Measurements from ENCODE around the gene DRC7. TPM values are rescaled to one million over a fixed set of nuclear protein-coding genes. Genes with fewer than 3 reads are reported as not detected.
A peak's percentile ranks its signal among the peaks of the same experiment; 100 is the strongest.

DRC7 gene
- total and polyA plus RNA-seq, 9 of the 15 experiments (the other 6 are each of a cell fraction or from before 2014, with no cell fraction given), result 0.04 to 0.33 (median 0.12) TPM; not detected in 3

GRCh38 chr16:57675741-57676551 is 18.7 kb upstream of the DRC7 start (continued):
- TF ChIP-seq CBX2 (IDR thresholded peaks at IDR 0.05; ENCODE audit: insufficient read depth, low read length, poor library complexity, severe bottlenecking), result no peak
- no peak for TF ChIP-seq CHD2 (IDR thresholded peaks at IDR 0.05; ENCODE audit: low read depth, low read length)
- TF ChIP-seq PHB (CRISPR knock-in tag; IDR thresholded peaks at IDR 0.05), result no peak
- TF ChIP-seq, protein P1, sequence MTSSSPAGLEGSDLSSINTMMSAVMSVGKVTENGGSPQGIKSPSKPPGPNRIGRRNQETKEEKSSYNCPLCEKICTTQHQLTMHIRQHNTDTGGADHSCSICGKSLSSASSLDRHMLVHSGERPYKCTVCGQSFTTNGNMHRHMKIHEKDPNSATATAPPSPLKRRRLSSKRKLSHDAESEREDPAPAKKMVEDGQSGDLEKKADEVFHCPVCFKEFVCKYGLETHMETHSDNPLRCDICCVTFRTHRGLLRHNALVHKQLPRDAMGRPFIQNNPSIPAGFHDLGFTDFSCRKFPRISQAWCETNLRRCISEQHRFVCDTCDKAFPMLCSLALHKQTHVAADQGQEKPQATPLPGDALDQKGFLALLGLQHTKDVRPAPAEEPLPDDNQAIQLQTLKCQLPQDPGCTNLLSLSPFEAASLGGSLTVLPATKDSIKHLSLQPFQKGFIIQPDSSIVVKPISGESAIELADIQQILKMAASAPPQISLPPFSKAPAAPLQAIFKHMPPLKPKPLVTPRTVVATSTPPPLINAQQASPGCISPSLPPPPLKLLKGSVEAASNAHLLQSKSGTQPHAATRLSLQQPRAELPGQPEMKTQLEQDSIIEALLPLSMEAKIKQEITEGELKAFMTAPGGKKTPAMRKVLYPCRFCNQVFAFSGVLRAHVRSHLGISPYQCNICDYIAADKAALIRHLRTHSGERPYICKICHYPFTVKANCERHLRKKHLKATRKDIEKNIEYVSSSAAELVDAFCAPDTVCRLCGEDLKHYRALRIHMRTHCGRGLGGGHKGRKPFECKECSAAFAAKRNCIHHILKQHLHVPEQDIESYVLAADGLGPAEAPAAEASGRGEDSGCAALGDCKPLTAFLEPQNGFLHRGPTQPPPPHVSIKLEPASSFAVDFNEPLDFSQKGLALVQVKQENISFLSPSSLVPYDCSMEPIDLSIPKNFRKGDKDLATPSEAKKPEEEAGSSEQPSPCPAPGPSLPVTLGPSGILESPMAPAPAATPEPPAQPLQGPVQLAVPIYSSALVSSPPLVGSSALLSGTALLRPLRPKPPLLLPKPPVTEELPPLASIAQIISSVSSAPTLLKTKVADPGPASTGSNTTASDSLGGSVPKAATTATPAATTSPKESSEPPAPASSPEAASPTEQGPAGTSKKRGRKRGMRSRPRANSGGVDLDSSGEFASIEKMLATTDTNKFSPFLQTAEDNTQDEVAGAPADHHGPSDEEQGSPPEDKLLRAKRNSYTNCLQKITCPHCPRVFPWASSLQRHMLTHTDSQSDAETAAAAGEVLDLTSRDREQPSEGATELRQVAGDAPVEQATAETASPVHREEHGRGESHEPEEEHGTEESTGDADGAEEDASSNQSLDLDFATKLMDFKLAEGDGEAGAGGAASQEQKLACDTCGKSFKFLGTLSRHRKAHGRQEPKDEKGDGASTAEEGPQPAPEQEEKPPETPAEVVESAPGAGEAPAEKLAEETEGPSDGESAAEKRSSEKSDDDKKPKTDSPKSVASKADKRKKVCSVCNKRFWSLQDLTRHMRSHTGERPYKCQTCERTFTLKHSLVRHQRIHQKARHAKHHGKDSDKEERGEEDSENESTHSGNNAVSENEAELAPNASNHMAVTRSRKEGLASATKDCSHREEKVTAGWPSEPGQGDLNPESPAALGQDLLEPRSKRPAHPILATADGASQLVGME (CRISPR knock-in tag; IDR thresholded peaks at IDR 0.05), result no peak
- TF ChIP-seq ZBTB7A (IDR thresholded peaks at IDR 0.05; ENCODE audit: borderline replicate concordance, control insufficient read depth, low read depth, low read length), result 0 out of 2 replicates have a peak, but pooled peaks have one; percentile 31
- no peak for TF ChIP-seq HCFC1 (IDR thresholded peaks at IDR 0.05; ENCODE audit: low read depth, low read length)
- TF ChIP-seq SNAPC5 (CRISPR knock-in tag; IDR thresholded peaks at IDR 0.05), result no peak
- no peak for TF ChIP-seq POLR2H (tag; IDR thresholded peaks at IDR 0.05; ENCODE audit: low read depth)
- no peak for TF ChIP-seq SIN3B (IDR thresholded peaks at IDR 0.05; ENCODE audit: low read depth)
- TF ChIP-seq ZNF512 (tag; IDR thresholded peaks at IDR 0.05), result no peak
- TF ChIP-seq ZNF274 (IDR thresholded peaks at IDR 0.05; ENCODE audit: borderline replicate concordance, low read depth, low read length), result no peak
- TF ChIP-seq ZNF232 (CRISPR knock-in tag; IDR thresholded peaks at IDR 0.05), result no peak
- no peak for TF ChIP-seq SRSF9 (IDR thresholded peaks at IDR 0.05; ENCODE audit: borderline replicate concordance, low read depth, low read length)
- no peak for TF ChIP-seq CGGBP1 (CRISPR knock-in tag; IDR thresholded peaks at IDR 0.05)
- no peak for TF ChIP-seq PHF8 (IDR thresholded peaks at IDR 0.05; ENCODE audit: borderline replicate concordance, low read length)
- TF ChIP-seq NR1H2 (CRISPR knock-in tag; IDR thresholded peaks at IDR 0.05), result no peak
- TF ChIP-seq ZNF354B (CRISPR knock-in tag; IDR thresholded peaks at IDR 0.05), result no peak
- TF ChIP-seq ZNF584 (CRISPR knock-in tag; IDR thresholded peaks at IDR 0.05; ENCODE audit: low read depth), result 0 out of 2 replicates have a peak, but pooled peaks have one; percentile 32
- TF ChIP-seq RUNX1 (IDR thresholded peaks at IDR 0.05; ENCODE audit: low read depth), result no peak
- TF ChIP-seq NCOA2 (IDR thresholded peaks at IDR 0.05; ENCODE audit: partially characterized antibody in 2 of 2), result no peak
- no peak for TF ChIP-seq PPARD (CRISPR knock-in tag; IDR thresholded peaks at IDR 0.05)
